ENCODE data around the gene ACOT6.
"Not testable (repeated sequence)": the region's sequence is repeated elsewhere in the genome, so short reads cannot be mapped to it uniquely, and the experiment has no call there.

ACOT6 gene

GRCh38 chr14:73659202-73659601 lies 46.9 kb downstream of the ACOT6 start:
- not testable (repeated sequence) for DNase-seq

GRCh38 chr14:73660511-73660910 lies 48.2 kb downstream of the ACOT6 start:
- DNase-seq: no peak

- DNase-seq: no peak
Observed at GRCh38 chr14:73661872-73662271, 49.6 kb downstream of the ACOT6 start.

GRCh38 chr14:73662487-73662943 lies 50.2 kb downstream of the ACOT6 start:
- DNase-seq: no peak

GRCh38 chr14:73663548-73664212 lies 51.4 kb downstream of the ACOT6 start:
- no peak for DNase-seq

GRCh38 chr14:73665130-73665529 lies 52.8 kb downstream of the ACOT6 start:
- DNase-seq: no peak

- DNase-seq: no peak
Observed at GRCh38 chr14:73666583-73666982, 54.3 kb downstream of the ACOT6 start.

GRCh38 chr14:73667854-73668253 lies 55.5 kb downstream of the ACOT6 start:
- no peak for DNase-seq
